Skeletal muscle satellite cell (primary cell): ENCODE data around the gene CCDC28B.

Experiments used
- H3K27me3 ChIP-seq: 2 replicates; pipeline ENCODE4 v1.7.0; 2013; ENCODE audit warnings: low read length; ENCODE audit not compliant: control insufficient read depth, insufficient read depth
- H3K36me3 ChIP-seq: 2 replicates; pipeline ENCODE4 v1.7.0; 2013; ENCODE audit warnings: mild to moderate bottlenecking, control low read depth, low read length; ENCODE audit not compliant: insufficient read depth
- H3K4me1 ChIP-seq: 2 replicates; pipeline ENCODE4 v1.7.0; 2013; ENCODE audit warnings: low read length; ENCODE audit not compliant: control insufficient read depth, insufficient read depth
- H3K4me2 ChIP-seq: 2 replicates; pipeline ENCODE4 v1.7.0; 2013; ENCODE audit warnings: mild to moderate bottlenecking, low read length
- H3K4me3 ChIP-seq: 2 replicates; pipeline ENCODE4 v1.7.0; 2013; ENCODE audit warnings: low read length
- H3K9ac ChIP-seq: 2 replicates; pipeline ENCODE4 v1.7.0; 2013; ENCODE audit warnings: mild to moderate bottlenecking, low read depth, low read length, moderate library complexity
- H3K9me3 ChIP-seq: replicated peaks from 2 replicates; pipeline ENCODE4 v1.7.0; 2013; ENCODE audit warnings: mild to moderate bottlenecking, control low read depth, low read length

CCDC28B gene

DNA sequence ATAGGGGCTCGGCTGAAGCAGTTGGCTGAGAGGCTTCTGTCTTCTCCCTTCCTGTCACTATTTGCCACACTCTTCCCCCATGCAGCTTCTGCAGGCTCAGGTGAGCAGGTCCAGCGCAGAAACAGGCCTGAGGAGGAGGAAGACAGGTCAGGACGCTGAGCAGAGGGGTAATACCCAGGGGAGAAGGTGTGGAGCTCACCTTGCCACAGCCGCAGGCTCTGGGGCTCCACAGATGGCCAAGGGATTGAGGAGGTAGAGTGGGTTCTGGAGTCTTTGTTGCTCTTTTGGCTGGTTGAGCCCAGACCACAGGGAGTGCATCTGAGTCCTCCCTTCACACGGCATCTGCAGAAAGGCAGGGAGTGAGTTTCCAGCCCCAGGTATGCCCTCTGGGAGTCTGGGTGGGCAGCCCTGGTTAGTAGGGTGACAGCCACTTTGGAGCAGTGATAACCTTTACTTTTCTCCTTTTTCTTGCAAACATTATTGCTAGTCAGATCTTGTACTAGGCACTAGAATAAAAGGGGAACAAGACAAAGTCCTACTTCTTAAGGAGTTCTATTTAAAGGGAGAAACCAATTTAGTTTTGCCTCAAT lies 31.5 kb downstream of the CCDC28B start:
- H3K9me3 ChIP-seq: no peaks in the 10 kb centered on the region
- no peaks in the 10 kb centered on the region for H3K27me3 ChIP-seq
- H3K4me2 ChIP-seq: no peak overlapping the region
- H3K36me3 ChIP-seq: peaks cover 37% of the 10 kb centered on the region
- H3K4me3 ChIP-seq: no peak overlapping the region
- H3K4me1 ChIP-seq: peaks cover 19% of the 10 kb centered on the region
- H3K9ac ChIP-seq: no peak overlapping the region

DNA sequence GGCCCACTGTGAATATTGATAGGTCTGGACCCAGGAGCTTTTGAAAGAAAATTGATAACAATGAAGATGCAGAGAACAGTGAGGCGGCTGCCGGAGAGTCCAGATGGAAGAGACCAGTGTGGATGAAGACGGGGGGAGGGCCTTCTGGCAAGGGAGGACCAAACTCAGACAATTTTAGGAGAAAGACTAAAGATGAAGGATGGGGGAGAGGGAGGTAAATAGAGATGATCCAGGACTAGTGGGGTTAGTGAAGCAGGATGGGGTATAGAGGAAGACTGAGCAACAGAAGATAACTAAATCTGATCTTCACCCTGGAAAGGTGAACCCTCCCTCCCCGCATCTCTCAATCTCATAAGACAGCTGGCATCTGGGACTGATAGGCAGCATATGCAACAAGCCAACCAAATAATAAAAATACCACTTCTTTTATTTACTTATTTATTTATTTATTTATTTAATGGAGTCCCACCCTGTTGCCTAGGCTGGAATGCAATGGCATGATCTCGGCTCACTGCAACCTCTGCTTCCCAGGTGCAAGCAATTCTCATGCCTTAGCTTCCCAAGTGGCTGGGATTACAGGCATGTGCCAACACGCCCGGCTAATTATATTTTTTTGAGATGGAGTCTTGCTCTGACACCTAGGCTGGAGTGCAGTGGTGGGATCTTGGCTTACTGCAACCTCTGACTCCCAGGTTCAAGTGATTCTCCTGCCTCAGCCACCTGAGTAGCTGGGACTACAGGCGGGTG lies 32.3 kb downstream of the CCDC28B start:
- H3K4me2 ChIP-seq: no peak overlapping the region
- H3K27me3 ChIP-seq: no peaks in the 10 kb centered on the region
- peaks cover 36% of the 10 kb centered on the region for H3K36me3 ChIP-seq
- no peaks in the 10 kb centered on the region for H3K9me3 ChIP-seq
- no peak overlapping the region for H3K9ac ChIP-seq
- H3K4me3 ChIP-seq: no peak overlapping the region
- peaks cover 21% of the 10 kb centered on the region for H3K4me1 ChIP-seq

DNA sequence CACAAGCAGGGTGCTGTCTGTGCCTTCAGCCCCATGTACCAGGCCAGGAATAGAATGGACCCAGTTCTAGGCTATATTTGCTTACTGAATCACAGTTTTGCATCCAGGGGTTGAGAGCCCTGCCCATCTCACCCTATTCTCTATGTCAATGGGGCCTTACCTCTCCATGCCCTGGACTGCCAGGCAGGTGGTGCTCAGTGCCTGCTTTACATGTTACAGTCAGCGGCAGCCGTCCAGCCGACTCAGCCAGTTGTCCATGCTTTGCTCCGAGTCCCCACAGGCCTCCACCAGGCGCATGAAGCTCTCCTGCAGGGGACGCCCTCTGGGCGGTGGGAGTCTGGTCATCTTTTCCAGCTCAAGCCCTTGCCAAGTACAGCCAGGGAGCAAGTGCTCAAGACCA lies 34.4 kb downstream of the CCDC28B start:
- peaks cover 19% of the 10 kb centered on the region for H3K36me3 ChIP-seq
- H3K27me3 ChIP-seq: no peaks in the 10 kb centered on the region
- H3K9ac ChIP-seq: no peak overlapping the region
- H3K4me3 ChIP-seq: no peak overlapping the region
- H3K4me1 ChIP-seq: peaks cover 21% of the 10 kb centered on the region
- no peaks in the 10 kb centered on the region for H3K9me3 ChIP-seq
- H3K4me2 ChIP-seq: no peak overlapping the region

DNA sequence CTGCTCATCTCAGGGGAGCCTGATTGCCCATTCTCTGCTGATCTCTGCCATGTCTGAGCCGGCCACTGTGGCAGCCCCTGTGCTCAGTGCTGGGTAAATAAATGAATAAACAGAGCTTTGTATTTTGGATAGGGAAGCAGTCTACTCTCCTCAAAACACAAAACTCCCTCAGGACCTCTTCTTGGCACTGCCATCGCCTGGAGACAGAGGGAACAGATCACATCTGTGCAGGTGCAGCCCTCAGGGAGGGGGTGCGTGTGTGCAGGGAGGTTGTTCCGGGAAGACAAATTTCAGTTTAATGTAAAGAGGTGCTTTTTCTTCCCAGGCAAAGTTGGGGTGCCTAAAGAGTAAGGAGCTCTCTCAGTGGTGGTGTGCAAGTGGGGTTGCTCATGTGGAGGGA lies 38.9 kb downstream of the CCDC28B start:
- H3K9ac ChIP-seq: no peak overlapping the region

DNA sequence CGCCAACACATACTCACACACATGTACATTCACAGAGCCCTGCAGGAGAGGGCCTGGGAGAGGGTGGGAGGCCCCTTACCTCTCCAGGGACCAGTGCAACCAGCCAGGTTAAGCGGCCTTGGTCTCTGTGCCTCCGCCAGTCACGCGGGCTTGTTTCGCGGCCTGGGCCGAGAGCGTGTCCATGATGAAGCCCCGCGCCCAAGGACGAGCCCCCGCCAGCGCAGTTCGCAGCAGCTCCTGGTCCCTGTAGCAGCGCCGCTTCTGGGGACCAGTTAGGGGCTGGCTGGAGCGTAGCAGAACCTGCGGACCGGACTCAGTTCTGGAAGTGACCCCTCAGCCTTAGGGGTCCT lies 39.4 kb downstream of the CCDC28B start:
- H3K4me1 ChIP-seq: peaks cover 40% of the 10 kb centered on the region
- no peak overlapping the region for H3K9ac ChIP-seq
- H3K4me3 ChIP-seq: peak overlapping the region; percentile 68

More for the DNA sequence above, 38.9 kb downstream of the CCDC28B start:
- peaks cover 42% of the 10 kb centered on the region for H3K4me1 ChIP-seq
- H3K36me3 ChIP-seq: peaks cover under 1% of the 10 kb centered on the region
- H3K9me3 ChIP-seq: no peaks in the 10 kb centered on the region
- H3K4me3 ChIP-seq: no peak overlapping the region
- no peaks in the 10 kb centered on the region for H3K27me3 ChIP-seq
- no peak overlapping the region for H3K4me2 ChIP-seq

DNA sequence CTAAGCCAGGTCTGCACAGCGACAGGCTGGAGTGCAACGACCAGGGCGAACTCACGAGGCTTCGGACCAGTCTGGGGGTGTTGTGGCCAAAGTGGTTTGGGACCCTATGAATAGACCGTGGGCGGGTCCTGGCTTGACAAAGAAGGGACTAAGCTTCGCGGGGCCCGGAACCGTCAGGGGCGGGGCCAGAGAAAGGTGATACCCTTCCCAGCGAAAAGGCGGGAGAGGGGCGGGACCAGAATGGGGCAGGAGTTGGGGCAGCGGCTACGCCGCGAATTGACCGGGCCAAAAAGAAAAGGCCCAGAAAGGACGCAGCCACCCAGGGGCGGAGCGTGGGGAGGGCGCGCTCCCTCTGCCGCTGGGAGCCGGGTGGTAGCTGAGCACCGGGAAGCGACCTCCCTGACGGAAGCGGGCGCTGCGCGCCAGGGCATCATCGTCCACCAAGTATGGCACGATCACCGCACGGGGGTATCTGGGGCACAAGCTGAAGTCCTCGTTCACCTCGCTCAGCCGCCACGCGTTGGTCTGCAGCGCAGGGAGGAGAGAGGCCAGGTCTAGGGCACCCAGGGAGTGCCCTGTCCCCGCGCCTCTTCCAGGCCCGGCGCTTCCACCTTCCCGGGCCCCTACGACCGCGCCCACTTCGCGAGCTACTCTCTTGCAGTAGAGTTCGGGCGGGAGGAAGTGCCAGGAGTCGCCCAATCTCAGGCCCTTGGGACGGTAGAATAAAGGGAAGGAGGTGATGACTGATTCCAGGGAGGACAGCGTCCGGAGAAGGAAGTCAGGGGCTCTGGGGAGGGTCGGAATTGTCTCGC lies 40.0 kb downstream of the CCDC28B start:
- Histone ChIP-seq H3K9me3 (no peaks in the 10 kb centered on the region), H3K36me3 (no peaks in the 10 kb centered on the region), H3K4me1 (peaks cover 34% of the 10 kb centered on the region), H3K9ac (peak overlapping the region; percentile 56), H3K4me2 (peak overlapping the region; percentile 94), H3K27me3 (no peaks in the 10 kb centered on the region), H3K4me3 (peak overlapping the region; percentile 68)

More for the DNA sequence above, 39.4 kb downstream of the CCDC28B start:
- H3K9me3 ChIP-seq: no peaks in the 10 kb centered on the region
- H3K27me3 ChIP-seq: no peaks in the 10 kb centered on the region
- no peaks in the 10 kb centered on the region for H3K36me3 ChIP-seq
- peak overlapping the region; percentile 94 for H3K4me2 ChIP-seq

DNA sequence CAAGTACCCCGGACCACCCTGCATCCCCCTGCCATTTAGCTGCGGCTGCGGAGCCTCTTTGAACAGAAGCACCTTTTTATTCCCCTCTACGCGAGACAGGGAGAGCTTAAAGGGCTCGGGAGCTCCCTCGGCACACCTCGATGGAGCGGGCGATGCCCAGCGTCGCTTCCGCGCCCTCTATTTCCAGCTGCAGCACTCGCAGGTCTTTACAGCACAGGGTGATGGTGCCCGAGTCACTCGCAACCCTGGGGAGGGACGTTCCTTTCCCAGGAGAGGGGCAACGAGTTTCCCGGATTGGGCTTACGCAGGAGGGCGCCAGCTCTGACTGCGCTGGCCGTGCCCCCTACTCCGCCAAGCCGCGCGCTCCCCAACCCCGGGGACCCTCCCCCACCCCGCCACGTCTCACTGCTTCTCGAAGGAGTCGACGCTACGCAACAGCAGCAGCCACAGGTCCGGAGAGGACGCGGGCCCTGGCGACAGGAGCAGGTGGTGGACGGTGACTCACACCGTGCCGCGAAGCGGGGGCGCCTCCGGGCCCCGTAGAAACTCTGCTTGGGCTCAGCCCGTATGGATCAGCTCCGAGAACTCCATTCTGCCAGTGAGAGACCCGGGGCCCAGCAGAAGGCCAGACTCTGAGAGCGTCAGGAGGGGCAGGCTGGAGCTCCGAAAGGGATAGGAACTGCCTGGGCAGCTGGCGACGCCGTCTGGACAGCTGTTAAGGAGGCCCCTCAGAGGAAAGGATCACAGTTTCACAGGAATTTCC lies 40.8 kb downstream of the CCDC28B start:
- no peaks in the 10 kb centered on the region for H3K9me3 ChIP-seq
- H3K36me3 ChIP-seq: no peaks in the 10 kb centered on the region
- H3K4me3 ChIP-seq: peak overlapping the region; percentile 68
- H3K27me3 ChIP-seq: no peaks in the 10 kb centered on the region
- H3K4me1 ChIP-seq: peaks cover 29% of the 10 kb centered on the region
- H3K4me2 ChIP-seq: peak overlapping the region; percentile 94
- peak overlapping the region; percentile 56 for H3K9ac ChIP-seq

DNA sequence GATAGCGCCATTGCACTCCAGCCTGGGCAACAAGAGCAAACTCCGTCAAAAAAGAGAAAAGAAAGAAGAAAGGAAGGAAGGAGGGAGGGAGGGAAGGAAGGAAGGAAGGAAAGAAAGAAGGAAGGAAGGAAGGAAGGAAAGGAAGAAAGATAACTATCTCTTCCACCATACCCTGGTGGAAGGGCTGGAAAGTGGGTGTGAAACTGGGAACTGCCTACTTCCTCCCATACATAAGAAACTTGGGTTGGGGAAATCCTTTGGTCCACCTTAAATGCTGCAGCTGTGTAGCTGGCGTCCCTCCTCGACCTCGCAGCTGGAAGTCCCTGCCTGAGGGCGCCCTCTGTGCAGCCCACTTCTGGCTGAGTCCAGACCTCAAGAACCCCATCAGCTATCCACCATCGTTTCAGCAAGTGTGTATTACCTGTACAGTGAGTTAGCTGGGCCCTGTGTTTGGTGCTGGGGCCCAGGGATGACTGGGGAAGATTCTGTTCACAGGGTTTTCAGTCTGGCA lies 42.0 kb downstream of the CCDC28B start:
- no peak overlapping the region for H3K9ac ChIP-seq
- H3K27me3 ChIP-seq: no peaks in the 10 kb centered on the region
- peaks cover 30% of the 10 kb centered on the region for H3K4me1 ChIP-seq
- H3K4me2 ChIP-seq: peak overlapping the region; percentile 32
- no peaks in the 10 kb centered on the region for H3K9me3 ChIP-seq
- no peaks in the 10 kb centered on the region for H3K36me3 ChIP-seq
- no peak overlapping the region for H3K4me3 ChIP-seq

DNA sequence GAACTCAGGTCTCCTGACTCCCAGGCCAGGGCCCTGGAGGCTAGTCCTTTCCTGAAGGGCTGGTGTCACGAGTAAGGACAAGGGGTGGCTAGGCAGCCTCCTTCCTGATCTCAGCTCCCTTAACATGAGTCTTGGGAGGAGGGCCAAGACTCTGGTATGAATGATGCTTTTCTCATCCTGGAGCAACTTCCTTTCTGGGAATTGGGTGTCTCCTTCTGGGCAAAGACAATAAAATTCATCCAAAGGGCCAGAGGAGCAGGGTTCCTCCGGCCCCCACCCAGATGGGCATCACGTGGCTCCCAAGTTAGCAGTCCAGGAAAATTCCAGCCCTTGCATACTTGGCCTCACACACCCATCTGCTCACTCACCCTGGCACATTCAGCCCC lies 46.5 kb downstream of the CCDC28B start, which contains the start of gene FAM167B:
Gene FAM167B (plus strand): TSS at position 335 of the 386 bp plus-strand sequence. CDS start 200 bp downstream, outside the sequence.
- Histone ChIP-seq H3K4me3 (no peak within 1 kb of the TSS), H3K4me2 (no peak within 1 kb of the TSS), H3K9me3 (no peaks in the 10 kb centered on the region), H3K4me1 (peaks cover 20% of the 10 kb centered on the region), H3K9ac (no peak within 1 kb of the TSS), H3K27me3 (no peaks in the 10 kb centered on the region), H3K36me3 (no peaks in the 10 kb centered on the region)

- no peak overlapping the region for H3K4me2 ChIP-seq
- no peaks in the 10 kb centered on the region for H3K9me3 ChIP-seq
- H3K27me3 ChIP-seq: peaks cover 2% of the 10 kb centered on the region
- peaks cover 19% of the 10 kb centered on the region for H3K4me1 ChIP-seq
- no peak overlapping the region for H3K9ac ChIP-seq
- H3K36me3 ChIP-seq: no peaks in the 10 kb centered on the region
- H3K4me3 ChIP-seq: no peak overlapping the region
Measured at GRCh38 chr1:32247452-32247851, 47.1 kb downstream of the CCDC28B start.
